Adrenal gland (tissue), 12 donors: ENCODE results near the gene XKR7. TPM values are rescaled to one million over a fixed set of nuclear protein-coding genes. Genes with fewer than 3 reads are reported as not detected.

ENCODE experiments used
- DNase-seq, 7 donors: peaks; one replicate each; pipeline ENCODE4 v3.0.0-alpha.2; 2019 to 2020
- H3K27ac ChIP-seq, 5 donors: fragments of 200-600 bp; sonication (generic) in 4 of 5; 1 replicate in 3 of 5; 2 replicates in 2 of 5; pipeline versions ENCODE4 v1.5.1 to v1.8.0; 2016 to 2020; ENCODE audit warnings: mild to moderate bottlenecking in 1 of 5
- H3K27me3 ChIP-seq: fragments of 200-600 bp; 2 replicates; pipeline ENCODE4 v1.8.0; 2021
- H3K36me3 ChIP-seq, 2 donors: fragments of 200-600 bp; replicated peaks in 1 of 2; 1 replicate in 1 of 2; 2 replicates in 1 of 2; pipeline versions ENCODE4 v1.5.1 to v1.8.0; 2018 to 2022
- H3K4me1 ChIP-seq, 2 donors: fragments of 200-600 bp; replicated peaks in 1 of 2; 1 replicate in 1 of 2; 2 replicates in 1 of 2; pipeline versions ENCODE4 v1.5.1 to v1.8.0; 2018 to 2021
- H3K4me3 ChIP-seq, 4 donors: fragments of 200-600 bp; sonication (generic) in 3 of 4; one replicate each; pipeline ENCODE4 v1.5.1; 2016 to 2018
- H3K9me3 ChIP-seq, 3 donors: fragments of 200-600 bp; sonication (generic) in 1 of 3; replicated peaks in 1 of 3; 1 replicate in 2 of 3; 2 replicates in 1 of 3; pipeline versions ENCODE4 v1.5.1 to v1.8.0; 2016 to 2021
- CTCF ChIP-seq, 6 experiments: fragments of 450-650 bp in 4 of 6; fragments of 200-600 bp in 2 of 6; sonication (generic) in 1 of 6; IDR thresholded peaks; 1 replicate in 5 of 6; 2 replicates in 1 of 6; pipeline versions ENCODE4 v1.5.1 to v1.8.0; 2016 to 2021; ENCODE audit warnings: antibody characterized with exemption in 6 of 6, mild to moderate bottlenecking in 2 of 6, moderate library complexity in 1 of 6
- POLR2A ChIP-seq, 2 donors: fragments of 450-650 bp; IDR thresholded peaks; one replicate each; pipeline ENCODE4 v1.6.1; 2017; ENCODE audit warnings: antibody characterized with exemption in 2 of 2, mild to moderate bottlenecking in 2 of 2, moderate library complexity in 1 of 2
- WGBS, 4 donors: extraction: QIAGEN DNeasy Blood & Tissue Kit in 2 of 4; methylation state at CpG; one replicate each; pipeline versions ENCODE4 v1.1.5 to v1.1.7; 2013 to 2017; 5-methylcytosine and 5-hydroxymethylcytosine counted together
- intact Hi-C, 2 donors: fragments of 100-400 bp; cut with DNase I; formaldehyde crosslinking; loops; one replicate each; pipeline versions ENCODE4 v1.14.1 to v1.15.0; 2022 to 2023
- polyA plus RNA-seq, 3 donors: library from polyadenylated mRNA; stranded (reverse); fragments of 200-250 nt in 2 of 3; fragments of 350-450 nt in 1 of 3; fragmentation: Illumina TruSeq in 1 of 3; extraction: RNeasy Lipid Tissue Mini Kit (QIAGEN cat#74804) in 1 of 3; gene quantifications; one replicate each; pipeline ENCODE4 v1.2.3, GENCODE V29; 2013 to 2014
- total RNA-seq, 9 donors: library from RNA; depleted of rRNA in 4 of 9; stranded (reverse); fragments of >200 nt in 4 of 9; fragments of 120-200 nt in 1 of 9; fragmentation: NEBNext Ultra II Directional in 1 of 9; extraction: Animal tissue kit (Norgen Biotek cat#: 25700) in 1 of 9; gene quantifications; one replicate each; pipeline versions ENCODE4 v1.1.0 to v1.2.4, GENCODE V29; 2013 to 2023
- donor health status: healthy with polysubstance abuse.
- donor health status: Bipolar disorder and iron deficiency.
- donor health status: DM: yes; HTN: yes; CAD: no.
- donor health status: DM: no; HTN: no; CAD: no.
- donor health status: DM: no; HTN: no; CAD: no.
- donor health status: DM: yes; HTN: yes; CAD: no.

The XKR7 gene
- total and polyA plus RNA-seq, 12 donors, result 0.04 to 0.56 (median 0.30) TPM; not detected in 4

DNA sequence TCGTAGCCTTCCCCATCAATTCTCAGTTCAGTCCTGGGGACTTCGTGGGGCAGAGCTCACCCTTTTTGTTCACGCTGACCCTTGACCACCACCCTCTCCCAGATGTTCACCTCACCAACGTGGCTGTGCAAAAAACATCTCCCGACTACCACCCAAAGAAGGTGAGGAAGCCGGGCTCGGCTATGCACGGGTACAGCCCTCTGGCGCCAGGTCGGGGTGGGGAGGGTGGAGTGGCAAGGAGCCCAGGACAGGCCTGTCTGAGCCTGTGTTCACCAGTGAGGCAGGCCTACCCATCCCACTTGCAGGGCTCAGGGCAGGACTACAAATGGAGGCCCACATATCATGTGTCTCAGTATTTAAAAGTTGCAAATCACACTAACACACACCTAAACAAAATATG is 34.3 kb upstream of the XKR7 start:
- no peaks in the 10 kb centered on the region for H3K36me3 ChIP-seq
- no peak for DNase-seq
- H3K9me3 ChIP-seq, result no peaks in the 10 kb centered on the region
- H3K27ac ChIP-seq, result no peak overlapping the region
- no peaks in the 10 kb centered on the region for H3K27me3 ChIP-seq
- no peaks in the 10 kb centered on the region for H3K4me1 ChIP-seq
- H3K4me3 ChIP-seq, result no peak overlapping the region
- intact Hi-C loops, result no loop called here
- TF ChIP-seq CTCF (IDR thresholded peaks at IDR 0.05) (no peak), POLR2A (IDR thresholded peaks at IDR 0.05) (no peak)
- WGBS, 4 donors, result 83 to 94% (median 87%) methylated on average over 10 of the region's 10 CpGs

GRCh38 chr20:31934491-31934890 is 33.5 kb upstream of the XKR7 start:
- Histone ChIP-seq H3K4me3 (no peak overlapping the region), H3K27ac (no peak overlapping the region), H3K36me3 (no peaks in the 10 kb centered on the region), H3K9me3 (no peaks in the 10 kb centered on the region), H3K27me3 (no peaks in the 10 kb centered on the region), H3K4me1 (no peaks in the 10 kb centered on the region)
- no peak for TF ChIP-seq CTCF (IDR thresholded peaks at IDR 0.05)
- no peak for TF ChIP-seq POLR2A (IDR thresholded peaks at IDR 0.05)
- DNase-seq, result no peak
- 85 to 89% (median 86%) methylated on average over 12 to 14 of the region's 14 CpGs; no CpG with 5 or more reads in 1 of the 4 donors for WGBS, 4 donors
- intact Hi-C loops, result no loop called here

DNA sequence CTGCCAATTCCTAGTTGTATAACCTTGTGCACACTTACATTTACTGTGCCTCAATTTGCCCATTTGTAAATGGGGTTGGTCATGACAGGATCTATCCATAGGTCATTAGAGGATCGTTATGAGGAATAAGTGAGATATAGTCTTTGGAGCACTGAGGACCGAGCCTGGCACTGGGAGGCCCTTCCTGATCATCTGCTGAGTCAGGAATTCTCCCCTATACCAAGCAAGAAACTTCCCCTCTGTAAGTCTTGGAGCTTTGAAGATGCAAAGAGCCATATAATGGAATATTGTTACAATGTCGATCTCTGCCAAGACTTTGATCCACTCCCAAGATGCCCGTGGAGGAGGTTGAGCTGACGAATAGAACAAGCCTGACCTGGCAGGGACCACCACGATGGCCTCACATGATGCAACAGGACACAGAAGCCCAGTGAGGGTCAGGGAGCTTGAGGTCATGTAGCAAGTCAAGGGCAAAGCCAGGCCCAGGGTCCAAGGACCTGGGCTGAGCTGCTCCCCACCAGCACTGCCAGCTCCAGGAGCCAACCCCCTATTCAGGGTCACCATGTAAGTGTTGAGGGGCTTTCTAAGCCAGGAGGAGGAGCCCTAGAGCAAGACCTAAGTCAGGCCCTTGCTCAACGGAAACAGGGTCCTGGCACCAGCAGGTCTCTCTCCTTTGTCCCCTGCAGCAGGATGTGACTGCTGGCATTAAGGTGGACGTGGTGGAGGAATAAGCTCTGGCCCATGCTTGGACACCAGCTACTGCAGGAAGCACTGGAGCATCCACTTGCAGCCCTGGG is 32.8 kb upstream of the XKR7 start:
- no peak overlapping the region for H3K27ac ChIP-seq
- no peaks in the 10 kb centered on the region for H3K27me3 ChIP-seq
- no peak for DNase-seq
- TF ChIP-seq CTCF (IDR thresholded peaks at IDR 0.05) (no peak), POLR2A (IDR thresholded peaks at IDR 0.05) (no peak)
- intact Hi-C loops, result no loop called here
- H3K4me3 ChIP-seq, result no peak overlapping the region
- no peaks in the 10 kb centered on the region for H3K4me1 ChIP-seq
- 70 to 77% (median 74%) methylated on average over 6 to 8 of the region's 8 CpGs for WGBS, 4 donors
- no peaks in the 10 kb centered on the region for H3K9me3 ChIP-seq
- no peaks in the 10 kb centered on the region for H3K36me3 ChIP-seq

- Histone ChIP-seq H3K4me1 (no peaks in the 10 kb centered on the region), H3K36me3 (no peaks in the 10 kb centered on the region), H3K27me3 (no peaks in the 10 kb centered on the region), H3K27ac (no peak overlapping the region), H3K9me3 (no peaks in the 10 kb centered on the region), H3K4me3 (no peak overlapping the region)
- DNase-seq, result no peak
- 79 to 85% (median 83%) methylated on average over 4 of the region's 4 CpGs for WGBS, 4 donors
- intact Hi-C loops, result no loop called here
- TF ChIP-seq POLR2A (IDR thresholded peaks at IDR 0.05) (no peak), CTCF (IDR thresholded peaks at IDR 0.05) (no peak)
These were observed 31.5 kb upstream of the XKR7 start for GRCh38 chr20:31936420-31936819.
